K562 (cell line): ENCODE results near the gene ECT2. TPM values are rescaled to one million over a fixed set of nuclear protein-coding genes. Genes with fewer than 3 reads are reported as not detected.

Experiments used
- HNRNPK ChIP-seq: fragments of 200-400 bp; formaldehyde crosslinking; IDR thresholded peaks from one replicate; pipeline ENCODE4 v1.6.1; 2018; ENCODE audit warnings: mild to moderate bottlenecking, low read depth, low read length; ENCODE audit not compliant: poor library complexity, severe bottlenecking
- KLF13 ChIP-seq: fragments of 450-650 bp; IDR thresholded peaks from 2 replicates; pipeline ENCODE4 v1.6.1; 2016; ENCODE audit warnings: missing genetic modification characterization, low read depth, mild to moderate bottlenecking, missing compliant biosample characterization, moderate library complexity, borderline replicate concordance
- RAD21 ChIP-seq, 2 experiments: fragments of 250-450 bp in 1 of 2; fragments of 450-650 bp in 1 of 2; sonication (Bioruptor Pico) in 1 of 2; formaldehyde crosslinking in 1 of 2; IDR thresholded peaks in 1 of 2; conservative IDR thresholded peaks in 1 of 2; 2 replicates each; pipeline versions ENCODE4 v1.4.0 to v1.8.0; 2020 to 2022; ENCODE audit warnings: mild to moderate bottlenecking in 2 of 2, moderate library complexity in 1 of 2
- RHOXF2B ChIP-seq: fragments of 250-450 bp; sonication (Bioruptor Pico); conservative IDR thresholded peaks from 2 replicates; pipeline ENCODE4 v1.5.1; 2021
- ZMIZ1 ChIP-seq, 2 experiments: fragments of 150-350 bp in 1 of 2; IDR thresholded peaks; 2 replicates each; pipeline ENCODE4 v1.6.1; 2012 to 2016; ENCODE audit warnings: low read depth in 2 of 2, low read length in 2 of 2, mild to moderate bottlenecking in 1 of 2, moderate library complexity in 1 of 2
- polyA plus RNA-seq, 8 experiments: library from polyadenylated mRNA; depleted of rRNA in 4 of 8; stranded (reverse) in 5 of 8; unstranded in 3 of 8; fragments of >200 nt; fragmentation: Nextera tagmentation in 2 of 8; fragmentation: Illumina TruSeq in 1 of 8; extraction: Ambion mirVana in 2 of 8; extraction: Trizol in 1 of 8; gene quantifications; 2 replicates each; pipeline versions ENCODE4 v1.2.1 to v1.2.3, GENCODE V29; 2011 to 2014; ENCODE audit warnings: inconsistent platforms in 1 of 8, missing spikeins in 1 of 8
- total RNA-seq, 7 experiments: library from RNA; depleted of rRNA in 6 of 7; stranded (reverse); fragments of >200 nt in 6 of 7; fragmentation: Illumina TruSeq in 2 of 7; extraction: Trizol in 2 of 7; gene quantifications; 2 replicates each; pipeline versions ENCODE4 v1.2.1 to v1.2.3, GENCODE V29; 2011 to 2021; ENCODE audit warnings: low replicate concordance in 1 of 7
- TF ChIP-seq, protein P1 (sequence below), 2 experiments: fragments of 200-800 bp in 1 of 2; sonication (Bioruptor generic) in 1 of 2; sonication (generic) in 1 of 2; formaldehyde crosslinking in 1 of 2; IDR thresholded peaks in 1 of 2; conservative IDR thresholded peaks in 1 of 2; 2 replicates each; pipeline versions ENCODE4 v1.5.0 to v1.6.1; 2016 to 2020; ENCODE audit warnings: missing compliant biosample characterization in 1 of 2, missing genetic modification characterization in 1 of 2, missing genetic modification reagents in 1 of 2
- TF ChIP-seq, protein P2 (sequence below): fragments of 250-450 bp; sonication (Bioruptor Pico); IDR thresholded peaks from 2 replicates; pipeline ENCODE4 v1.8.0; 2022; ENCODE audit warnings: inconsistent platforms, mild to moderate bottlenecking, moderate library complexity, borderline replicate concordance
- TF ChIP-seq, protein P3 (sequence below): sonication (generic); formaldehyde crosslinking; IDR thresholded peaks from 2 replicates; pipeline ENCODE4 v1.8.1; 2023; ENCODE audit warnings: mild to moderate bottlenecking, missing genetic modification reagents

Gene ECT2
- total and polyA plus RNA-seq, 9 of the 15 experiments (the other 6 are each of a cell fraction or from before 2014, with no cell fraction given) = 19.0 to 53.0 (median 36.5) TPM

- TF ChIP-seq ZMIZ1 (IDR thresholded peaks at IDR 0.05; ENCODE audit: low read depth in 2 of 2, low read length in 2 of 2) (no peak), HNRNPK (no peak), RAD21 (CRISPR knock-in tag; conservative IDR thresholded peaks at IDR 0.05 in 1 of 2, IDR thresholded peaks at IDR 0.05 in 1 of 2) (no peak), RHOXF2B (no peak), KLF13 (tag) (no peak)
- TF ChIP-seq, protein P1, sequence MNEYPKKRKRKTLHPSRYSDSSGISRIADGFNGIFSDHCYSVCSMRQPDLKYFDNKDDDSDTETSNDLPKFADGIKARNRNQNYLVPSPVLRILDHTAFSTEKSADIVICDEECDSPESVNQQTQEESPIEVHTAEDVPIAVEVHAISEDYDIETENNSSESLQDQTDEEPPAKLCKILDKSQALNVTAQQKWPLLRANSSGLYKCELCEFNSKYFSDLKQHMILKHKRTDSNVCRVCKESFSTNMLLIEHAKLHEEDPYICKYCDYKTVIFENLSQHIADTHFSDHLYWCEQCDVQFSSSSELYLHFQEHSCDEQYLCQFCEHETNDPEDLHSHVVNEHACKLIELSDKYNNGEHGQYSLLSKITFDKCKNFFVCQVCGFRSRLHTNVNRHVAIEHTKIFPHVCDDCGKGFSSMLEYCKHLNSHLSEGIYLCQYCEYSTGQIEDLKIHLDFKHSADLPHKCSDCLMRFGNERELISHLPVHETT (CRISPR knock-in tag; conservative IDR thresholded peaks at IDR 0.05 in 1 of 2, IDR thresholded peaks at IDR 0.05 in 1 of 2) = no peak
- TF ChIP-seq, protein P2, sequence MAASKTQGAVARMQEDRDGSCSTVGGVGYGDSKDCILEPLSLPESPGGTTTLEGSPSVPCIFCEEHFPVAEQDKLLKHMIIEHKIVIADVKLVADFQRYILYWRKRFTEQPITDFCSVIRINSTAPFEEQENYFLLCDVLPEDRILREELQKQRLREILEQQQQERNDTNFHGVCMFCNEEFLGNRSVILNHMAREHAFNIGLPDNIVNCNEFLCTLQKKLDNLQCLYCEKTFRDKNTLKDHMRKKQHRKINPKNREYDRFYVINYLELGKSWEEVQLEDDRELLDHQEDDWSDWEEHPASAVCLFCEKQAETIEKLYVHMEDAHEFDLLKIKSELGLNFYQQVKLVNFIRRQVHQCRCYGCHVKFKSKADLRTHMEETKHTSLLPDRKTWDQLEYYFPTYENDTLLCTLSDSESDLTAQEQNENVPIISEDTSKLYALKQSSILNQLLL (CRISPR knock-in tag) = no peak
- TF ChIP-seq, protein P3, sequence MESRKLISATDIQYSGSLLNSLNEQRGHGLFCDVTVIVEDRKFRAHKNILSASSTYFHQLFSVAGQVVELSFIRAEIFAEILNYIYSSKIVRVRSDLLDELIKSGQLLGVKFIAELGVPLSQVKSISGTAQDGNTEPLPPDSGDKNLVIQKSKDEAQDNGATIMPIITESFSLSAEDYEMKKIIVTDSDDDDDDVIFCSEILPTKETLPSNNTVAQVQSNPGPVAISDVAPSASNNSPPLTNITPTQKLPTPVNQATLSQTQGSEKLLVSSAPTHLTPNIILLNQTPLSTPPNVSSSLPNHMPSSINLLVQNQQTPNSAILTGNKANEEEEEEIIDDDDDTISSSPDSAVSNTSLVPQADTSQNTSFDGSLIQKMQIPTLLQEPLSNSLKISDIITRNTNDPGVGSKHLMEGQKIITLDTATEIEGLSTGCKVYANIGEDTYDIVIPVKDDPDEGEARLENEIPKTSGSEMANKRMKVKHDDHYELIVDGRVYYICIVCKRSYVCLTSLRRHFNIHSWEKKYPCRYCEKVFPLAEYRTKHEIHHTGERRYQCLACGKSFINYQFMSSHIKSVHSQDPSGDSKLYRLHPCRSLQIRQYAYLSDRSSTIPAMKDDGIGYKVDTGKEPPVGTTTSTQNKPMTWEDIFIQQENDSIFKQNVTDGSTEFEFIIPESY (CRISPR knock-in tag) = no peak
These were observed 64.2 kb downstream of the ECT2 start (continued) for GRCh38 chr3:172814738-172815137.
